Osteoblast (primary cell): Measurements from ENCODE around the gene GLT1D1. TPM values are rescaled to one million over a fixed set of nuclear protein-coding genes. Genes with fewer than 3 reads are reported as not detected.

Experiments used
- DNase-seq: peaks from one replicate; pipeline ENCODE4 v3.0.0; 2011; ENCODE audit warnings: low spot score, mixed read lengths; ENCODE audit not compliant: insufficient read length; ENCODE audit errors: missing footprints
- H2AFZ ChIP-seq: 2 replicates; pipeline ENCODE4 v1.6.0; 2011; ENCODE audit warnings: mild to moderate bottlenecking, low read length
- H3K27ac ChIP-seq: 2 replicates; pipeline ENCODE4 v1.5.1; 2011; ENCODE audit warnings: mild to moderate bottlenecking, low read depth, low read length, moderate library complexity
- H3K27me3 ChIP-seq: 2 replicates; pipeline ENCODE4 v1.6.0; 2012; ENCODE audit warnings: mild to moderate bottlenecking, control low read depth, inconsistent platforms, low read length, moderate library complexity; ENCODE audit not compliant: insufficient read depth
- H3K36me3 ChIP-seq: 2 replicates; pipeline ENCODE4 v1.5.1; 2011; ENCODE audit warnings: mild to moderate bottlenecking, low read length, control low read depth, moderate library complexity; ENCODE audit not compliant: insufficient read depth
- H3K4me1 ChIP-seq: 2 replicates; pipeline ENCODE4 v1.5.1; 2011; ENCODE audit warnings: mild to moderate bottlenecking, low read length, control low read depth, moderate library complexity; ENCODE audit not compliant: insufficient read depth
- H3K4me2 ChIP-seq: 2 replicates; pipeline ENCODE4 v1.6.0; 2011; ENCODE audit warnings: mild to moderate bottlenecking, low read length; ENCODE audit not compliant: insufficient read depth
- H3K4me3 ChIP-seq: fragments of 200-600 bp; sonication (generic); 3 replicates; pipeline ENCODE4 v1.5.1; 2012; ENCODE audit warnings: mild to moderate bottlenecking, low read length, inconsistent platforms; ENCODE audit not compliant: insufficient read depth
- H3K79me2 ChIP-seq: 2 replicates; pipeline ENCODE4 v1.6.0; 2012; ENCODE audit warnings: mild to moderate bottlenecking, low read length, control low read depth, inconsistent platforms; ENCODE audit not compliant: insufficient read depth
- H3K9me3 ChIP-seq: 2 replicates; pipeline ENCODE4 v1.5.1; 2011; ENCODE audit warnings: low read depth, low read length, control low read depth
- H4K20me1 ChIP-seq: 2 replicates; pipeline ENCODE4 v1.6.0; 2012; ENCODE audit warnings: mild to moderate bottlenecking, low read length, control low read depth; ENCODE audit not compliant: insufficient read depth
- total RNA-seq: library from RNA; depleted of rRNA; stranded (reverse); fragments of >200 nt; gene quantifications from 2 replicates; pipeline ENCODE4 v1.2.3, GENCODE V29; 2012
- TF ChIP-seq, protein P1 (sequence below): IDR thresholded peaks from 2 replicates; pipeline ENCODE4 v1.5.1; 2011; ENCODE audit warnings: mild to moderate bottlenecking, low read depth, low read length, moderate library complexity; ENCODE audit errors: extremely low read depth

GLT1D1 gene
- total RNA-seq, 1 donor: not detected

- no peaks in the 10 kb centered on the region for H3K9me3 ChIP-seq
- H3K4me1 ChIP-seq: no peaks in the 10 kb centered on the region
- H3K79me2 ChIP-seq: no peaks in the 10 kb centered on the region
- no peak overlapping the region for H3K4me2 ChIP-seq
- no peaks in the 10 kb centered on the region for H3K27me3 ChIP-seq
- TF ChIP-seq, protein P1, sequence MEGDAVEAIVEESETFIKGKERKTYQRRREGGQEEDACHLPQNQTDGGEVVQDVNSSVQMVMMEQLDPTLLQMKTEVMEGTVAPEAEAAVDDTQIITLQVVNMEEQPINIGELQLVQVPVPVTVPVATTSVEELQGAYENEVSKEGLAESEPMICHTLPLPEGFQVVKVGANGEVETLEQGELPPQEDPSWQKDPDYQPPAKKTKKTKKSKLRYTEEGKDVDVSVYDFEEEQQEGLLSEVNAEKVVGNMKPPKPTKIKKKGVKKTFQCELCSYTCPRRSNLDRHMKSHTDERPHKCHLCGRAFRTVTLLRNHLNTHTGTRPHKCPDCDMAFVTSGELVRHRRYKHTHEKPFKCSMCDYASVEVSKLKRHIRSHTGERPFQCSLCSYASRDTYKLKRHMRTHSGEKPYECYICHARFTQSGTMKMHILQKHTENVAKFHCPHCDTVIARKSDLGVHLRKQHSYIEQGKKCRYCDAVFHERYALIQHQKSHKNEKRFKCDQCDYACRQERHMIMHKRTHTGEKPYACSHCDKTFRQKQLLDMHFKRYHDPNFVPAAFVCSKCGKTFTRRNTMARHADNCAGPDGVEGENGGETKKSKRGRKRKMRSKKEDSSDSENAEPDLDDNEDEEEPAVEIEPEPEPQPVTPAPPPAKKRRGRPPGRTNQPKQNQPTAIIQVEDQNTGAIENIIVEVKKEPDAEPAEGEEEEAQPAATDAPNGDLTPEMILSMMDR: no peak
- no peaks in the 10 kb centered on the region for H3K36me3 ChIP-seq
- no peak overlapping the region for H2AFZ ChIP-seq
- H3K27ac ChIP-seq: no peak overlapping the region
- DNase-seq: no peak
- H4K20me1 ChIP-seq: no peaks in the 10 kb centered on the region
- no peak overlapping the region for H3K4me3 ChIP-seq
Measured at GRCh38 chr12:129009833-129010622, 156.8 kb downstream of the GLT1D1 start.

DNA sequence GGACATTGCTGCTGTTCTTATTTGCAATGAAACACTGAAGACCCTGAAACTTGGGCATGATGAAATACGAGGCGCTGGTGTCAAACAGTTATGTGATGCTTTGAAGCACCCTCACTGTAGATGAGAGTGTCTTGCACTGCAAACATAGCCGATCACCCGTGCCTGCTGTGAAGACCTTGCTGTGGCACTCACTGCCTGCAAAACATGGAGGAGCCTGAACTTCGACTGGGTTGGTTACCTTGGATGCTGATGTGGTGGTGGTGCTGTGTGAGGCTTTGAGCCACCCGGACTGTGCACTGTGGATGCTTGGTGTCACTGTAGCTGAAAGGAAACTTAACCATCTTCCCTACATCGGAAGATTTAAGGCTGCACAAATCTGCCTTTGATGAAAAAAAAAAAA is 162.9 kb downstream of the GLT1D1 start:
- Histone ChIP-seq H3K27ac (no peak overlapping the region), H3K9me3 (no peaks in the 10 kb centered on the region), H2AFZ (no peak overlapping the region), H3K36me3 (no peaks in the 10 kb centered on the region), H3K4me1 (no peaks in the 10 kb centered on the region), H3K4me2 (no peak overlapping the region), H3K27me3 (no peaks in the 10 kb centered on the region), H3K79me2 (no peaks in the 10 kb centered on the region), H3K4me3 (no peak overlapping the region), H4K20me1 (no peaks in the 10 kb centered on the region)
- TF ChIP-seq, protein P1: no peak
- no peak for DNase-seq

GRCh38 chr12:129025055-129025454 is 171.8 kb downstream of the GLT1D1 start:
- H3K27me3 ChIP-seq: no peaks in the 10 kb centered on the region
- H3K4me2 ChIP-seq: no peak overlapping the region
- TF ChIP-seq, protein P1: no peak
- no peak overlapping the region for H3K4me3 ChIP-seq
- no peaks in the 10 kb centered on the region for H3K9me3 ChIP-seq
- no peaks in the 10 kb centered on the region for H4K20me1 ChIP-seq
- H3K79me2 ChIP-seq: no peaks in the 10 kb centered on the region
- no peaks in the 10 kb centered on the region for H3K36me3 ChIP-seq
- no peaks in the 10 kb centered on the region for H3K4me1 ChIP-seq
- no peak for DNase-seq
- no peak overlapping the region for H2AFZ ChIP-seq
- no peak overlapping the region for H3K27ac ChIP-seq

- Histone ChIP-seq H3K9me3 (no peaks in the 10 kb centered on the region), H3K36me3 (no peaks in the 10 kb centered on the region), H3K4me3 (no peak overlapping the region), H3K79me2 (no peaks in the 10 kb centered on the region), H3K27ac (no peak overlapping the region), H2AFZ (no peak overlapping the region), H3K27me3 (no peaks in the 10 kb centered on the region), H3K4me1 (no peaks in the 10 kb centered on the region), H3K4me2 (no peak overlapping the region), H4K20me1 (no peaks in the 10 kb centered on the region)
- DNase-seq: no peak
- TF ChIP-seq, protein P1: no peak
Measured at GRCh38 chr12:129028844-129029243, 175.6 kb downstream of the GLT1D1 start.

Other genes starting within 250 kb of the GLT1D1 start
- gene SLC15A4, start 29.5 kb upstream of the GLT1D1 start, total RNA-seq: 46.6 and 52.5 TPM in 2 replicates